ENCODE measurements around the gene CRTC1. TPM values are rescaled to one million over a fixed set of nuclear protein-coding genes. Genes with fewer than 3 reads are reported as not detected.

CRTC1 gene
- total and polyA plus RNA-seq, 9 of the 15 experiments (the other 6 are each of a cell fraction or from before 2014, with no cell fraction given): 0.25 to 3.8 (median 1.2) TPM; not detected in 2

GRCh38 chr19:18742838-18743783 is 59.6 kb downstream of the CRTC1 start (continued):
- no peak for TF ChIP-seq KDM2B (CRISPR knock-in tag; IDR thresholded peaks at IDR 0.05)
- no peak for TF ChIP-seq ILF3 (IDR thresholded peaks at IDR 0.05; ENCODE audit: borderline replicate concordance)
- no peak for TF ChIP-seq GATAD2A (IDR thresholded peaks at IDR 0.05)
- TF ChIP-seq SP1 (CRISPR knock-in tag; IDR thresholded peaks at IDR 0.05): 0 out of 2 replicates have a peak, but pooled peaks have one; percentile 50
- TF ChIP-seq ZNF384 (IDR thresholded peaks at IDR 0.05; ENCODE audit: low read depth, low read length): no peak
- TF ChIP-seq ZBTB11 (CRISPR knock-in tag; IDR thresholded peaks at IDR 0.05): no peak
- TF ChIP-seq BCOR (IDR thresholded peaks at IDR 0.05): peak; percentile 87
- no peak for TF ChIP-seq ZNF274 (IDR thresholded peaks at IDR 0.05; ENCODE audit: borderline replicate concordance, low read depth, low read length)
- TF ChIP-seq ZNF280B (CRISPR knock-in tag; IDR thresholded peaks at IDR 0.05): no peak
- TF ChIP-seq COPS2 (conservative IDR thresholded peaks at IDR 0.05): no peak
- no peak for TF ChIP-seq KLF10 (CRISPR knock-in tag; IDR thresholded peaks at IDR 0.05)
- no peak for TF ChIP-seq ZNF146 (CRISPR knock-in tag; IDR thresholded peaks at IDR 0.05; ENCODE audit: unreplicated experiment)
- no peak for TF ChIP-seq ZKSCAN1 (IDR thresholded peaks at IDR 0.05; ENCODE audit: low read depth, low read length)
- TF ChIP-seq SPI1 (IDR thresholded peaks at IDR 0.05; ENCODE audit: borderline replicate concordance, low read depth, low read length): no peak
- TF ChIP-seq DACH1 (IDR thresholded peaks at IDR 0.05; ENCODE audit: partially characterized antibody): no peak
- TF ChIP-seq RBM17 (IDR thresholded peaks at IDR 0.05; ENCODE audit: borderline replicate concordance, low read depth, low read length): no peak
- TF ChIP-seq SMAD2 (IDR thresholded peaks at IDR 0.05; ENCODE audit: low read depth, low read length): no peak
- TF ChIP-seq NRF1 (conservative IDR thresholded peaks at IDR 0.05 in 1 of 2, IDR thresholded peaks at IDR 0.05 in 1 of 2): peak; percentile 60 to 71; a peak in 3 of 4 replicates
- no peak for TF ChIP-seq ZNF124 (CRISPR knock-in tag; IDR thresholded peaks at IDR 0.05)
- peak; percentile 90 for TF ChIP-seq HDAC2 (IDR thresholded peaks at IDR 0.05)
- TF ChIP-seq ZFPM2 (CRISPR knock-in tag; IDR thresholded peaks at IDR 0.05): no peak
- 0 out of 4 replicates have a peak, but pooled peaks of 1 of the 2 experiments have one; percentile 24 for TF ChIP-seq TEAD1 (CRISPR knock-in tag; IDR thresholded peaks at IDR 0.05)
- no peak for TF ChIP-seq ZC3H4 (CRISPR knock-in tag; IDR thresholded peaks at IDR 0.05; ENCODE audit: borderline replicate concordance)

Data from K562 (cell line).